Vagina (tissue), 2 donors: Measurements from ENCODE around the gene PSMC5. TPM values are rescaled to one million over a fixed set of nuclear protein-coding genes. Genes with fewer than 3 reads are reported as not detected.

Experiments used
- DNase-seq, 2 donors: peaks; one replicate each; pipeline ENCODE4 v3.0.0-alpha.2; 2017; ENCODE audit errors: extremely low spot score in 2 of 2
- H3K27ac ChIP-seq: fragments of 200-600 bp; sonication (generic); one replicate; pipeline ENCODE4 v1.5.1; 2019
- H3K27me3 ChIP-seq: fragments of 200-600 bp; sonication (generic); one replicate; pipeline ENCODE4 v1.5.1; 2019
- H3K36me3 ChIP-seq, 2 donors: fragments of 200-600 bp; sonication (generic); one replicate each; pipeline ENCODE4 v1.5.1; 2017 to 2019
- H3K4me1 ChIP-seq: fragments of 200-600 bp; sonication (generic); one replicate; pipeline ENCODE4 v1.5.1; 2019
- H3K4me3 ChIP-seq, 2 donors: fragments of 200-600 bp; sonication (generic); 1 replicate in 1 of 2; 2 replicates in 1 of 2; pipeline ENCODE4 v1.5.1; 2016 to 2019
- H3K9me3 ChIP-seq: fragments of 200-600 bp; sonication (generic); one replicate; pipeline ENCODE4 v1.5.1; 2019
- POLR2A ChIP-seq, 2 donors: fragments of 450-650 bp; IDR thresholded peaks; one replicate each; pipeline ENCODE4 v1.6.1; 2017; ENCODE audit warnings: antibody characterized with exemption in 2 of 2, mild to moderate bottlenecking in 2 of 2, moderate library complexity in 2 of 2
- POLR2AphosphoS5 ChIP-seq, 2 donors: sonication (generic); formaldehyde crosslinking; IDR thresholded peaks; one replicate each; pipeline ENCODE4 v1.9.0; 2017; ENCODE audit warnings: antibody characterized with exemption in 2 of 2, mild to moderate bottlenecking in 2 of 2, low read depth in 1 of 2; ENCODE audit not compliant: insufficient read depth in 1 of 2
- intact Hi-C: fragments of 100-400 bp; cut with DNase I; formaldehyde crosslinking; loops from one replicate; pipeline ENCODE4 v1.15.1; 2023
- total RNA-seq: library from RNA; depleted of rRNA; stranded (reverse); fragments of >200 nt; gene quantifications from one replicate; pipeline ENCODE4 v1.2.3, GENCODE V29; 2016
- TF ChIP-seq, protein P1 (sequence below), 3 experiments: fragments of 450-650 bp in 2 of 3; fragments of 200-600 bp in 1 of 3; sonication (generic) in 1 of 3; IDR thresholded peaks; one replicate each; pipeline ENCODE4 v1.5.1; 2017 to 2019; ENCODE audit warnings: antibody characterized with exemption in 3 of 3, mild to moderate bottlenecking in 2 of 3, moderate library complexity in 2 of 3

The PSMC5 gene
- total RNA-seq, 1 donor from 2014 or later = 92.3 TPM

DNA sequence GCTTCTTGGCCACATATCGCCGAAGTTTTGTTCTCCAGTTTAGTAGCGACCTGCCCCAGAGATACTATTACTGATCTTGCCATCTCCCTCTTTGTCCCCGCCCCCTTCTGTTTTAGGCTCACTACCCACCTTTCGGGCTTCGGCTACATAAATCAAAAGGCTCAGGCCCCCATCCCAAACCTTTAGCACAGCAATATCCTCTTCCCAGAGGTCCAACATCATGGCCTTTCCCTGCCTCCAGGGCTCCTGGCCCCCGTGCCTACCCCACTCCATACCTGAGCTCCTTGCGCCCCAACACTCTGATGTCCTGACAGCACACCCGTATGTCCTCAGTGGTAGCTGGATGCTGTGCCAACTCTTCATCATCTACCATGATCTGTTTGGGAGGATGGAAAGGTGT lies 2.9 kb upstream of the PSMC5 start:
- no peak for TF ChIP-seq POLR2AphosphoS5 (IDR thresholded peaks at IDR 0.05; ENCODE audit: insufficient read depth in 1 of 2, low read depth in 1 of 2)
- no peak for TF ChIP-seq POLR2A (IDR thresholded peaks at IDR 0.05)
- TF ChIP-seq, protein P1, sequence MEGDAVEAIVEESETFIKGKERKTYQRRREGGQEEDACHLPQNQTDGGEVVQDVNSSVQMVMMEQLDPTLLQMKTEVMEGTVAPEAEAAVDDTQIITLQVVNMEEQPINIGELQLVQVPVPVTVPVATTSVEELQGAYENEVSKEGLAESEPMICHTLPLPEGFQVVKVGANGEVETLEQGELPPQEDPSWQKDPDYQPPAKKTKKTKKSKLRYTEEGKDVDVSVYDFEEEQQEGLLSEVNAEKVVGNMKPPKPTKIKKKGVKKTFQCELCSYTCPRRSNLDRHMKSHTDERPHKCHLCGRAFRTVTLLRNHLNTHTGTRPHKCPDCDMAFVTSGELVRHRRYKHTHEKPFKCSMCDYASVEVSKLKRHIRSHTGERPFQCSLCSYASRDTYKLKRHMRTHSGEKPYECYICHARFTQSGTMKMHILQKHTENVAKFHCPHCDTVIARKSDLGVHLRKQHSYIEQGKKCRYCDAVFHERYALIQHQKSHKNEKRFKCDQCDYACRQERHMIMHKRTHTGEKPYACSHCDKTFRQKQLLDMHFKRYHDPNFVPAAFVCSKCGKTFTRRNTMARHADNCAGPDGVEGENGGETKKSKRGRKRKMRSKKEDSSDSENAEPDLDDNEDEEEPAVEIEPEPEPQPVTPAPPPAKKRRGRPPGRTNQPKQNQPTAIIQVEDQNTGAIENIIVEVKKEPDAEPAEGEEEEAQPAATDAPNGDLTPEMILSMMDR (IDR thresholded peaks at IDR 0.05) = no peak
- intact Hi-C loops = no loop called here
- H3K36me3 ChIP-seq = peaks cover 0 to 58% of the 10 kb centered on the region in 2 donors
- no peaks in the 10 kb centered on the region for H3K9me3 ChIP-seq
- no peak overlapping the region for H3K4me3 ChIP-seq
- no peak overlapping the region for H3K27ac ChIP-seq
- no peak for DNase-seq
- no peaks in the 10 kb centered on the region for H3K27me3 ChIP-seq
- peaks cover 30% of the 10 kb centered on the region for H3K4me1 ChIP-seq

DNA sequence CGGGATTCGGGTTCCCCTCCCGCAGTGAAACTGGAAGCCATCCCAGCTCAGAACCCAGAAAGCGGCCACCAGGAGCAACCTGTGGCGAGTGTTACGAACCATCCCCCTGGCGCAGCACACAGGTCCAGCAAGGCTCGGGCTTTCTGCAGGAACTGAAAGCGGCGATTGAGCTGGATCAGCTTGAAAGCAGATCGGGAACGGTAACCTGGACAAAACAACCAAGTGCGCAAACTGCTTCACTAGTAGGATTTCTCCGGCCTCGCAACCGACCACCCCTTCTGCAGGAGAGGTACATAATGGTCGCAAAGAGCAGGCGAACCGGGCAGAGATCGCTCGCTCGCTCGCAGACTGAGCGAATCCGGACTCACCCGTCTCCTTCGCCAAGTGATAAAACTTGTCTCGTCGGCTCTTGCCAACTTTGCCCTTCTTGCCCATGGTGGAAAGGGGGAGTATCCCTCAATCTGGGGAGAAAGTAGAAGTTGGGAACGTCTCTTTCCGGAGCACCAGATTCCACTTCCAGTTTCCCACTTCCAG lies 696 bp upstream of the PSMC5 start:
- Histone ChIP-seq H3K4me3 (peak overlapping the region; percentile 90 to 94), H3K27ac (peak overlapping the region; percentile 94), H3K36me3 (peaks cover 0 to 68% of the 10 kb centered on the region in 2 donors), H3K27me3 (no peaks in the 10 kb centered on the region), H3K9me3 (no peaks in the 10 kb centered on the region), H3K4me1 (peaks cover 36% of the 10 kb centered on the region)
- TF ChIP-seq POLR2AphosphoS5 (IDR thresholded peaks at IDR 0.05; ENCODE audit: insufficient read depth in 1 of 2, low read depth in 1 of 2) (no peak), POLR2A (IDR thresholded peaks at IDR 0.05) (no peak)
- TF ChIP-seq, protein P1 (IDR thresholded peaks at IDR 0.05) = no peak
- intact Hi-C loops = no loop called here
- DNase-seq = no peak

DNA sequence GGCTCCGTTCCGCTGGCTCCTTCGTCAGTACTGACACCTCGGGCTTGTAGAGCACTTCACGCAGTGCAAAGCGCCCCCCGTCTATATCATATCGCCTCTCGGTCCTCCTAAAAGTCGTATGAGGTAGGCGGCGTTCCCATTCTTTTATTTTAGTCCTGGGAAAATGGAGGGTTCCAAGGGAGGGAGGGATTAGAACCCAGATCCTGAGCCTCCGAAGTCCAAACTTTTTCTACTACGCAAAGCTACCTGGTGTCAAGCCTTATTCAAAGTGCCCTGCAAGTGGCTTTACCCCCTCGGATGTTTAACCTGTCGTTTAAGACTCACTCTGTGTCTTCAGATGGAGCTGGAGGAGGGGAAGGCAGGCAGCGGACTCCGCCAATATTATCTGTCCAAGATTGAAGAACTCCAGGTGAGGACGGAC lies 580 bp downstream of the PSMC5 start:
- peaks cover 0 to 68% of the 10 kb centered on the region in 2 donors for H3K36me3 ChIP-seq
- DNase-seq = no peak
- H3K4me3 ChIP-seq = peak overlapping the region; percentile 90 to 94
- H3K27me3 ChIP-seq = no peaks in the 10 kb centered on the region
- peak overlapping the region; percentile 94 for H3K27ac ChIP-seq
- TF ChIP-seq POLR2A (IDR thresholded peaks at IDR 0.05) = no peak
- no peak for TF ChIP-seq POLR2AphosphoS5 (IDR thresholded peaks at IDR 0.05; ENCODE audit: insufficient read depth in 1 of 2, low read depth in 1 of 2)
- TF ChIP-seq, protein P1 (IDR thresholded peaks at IDR 0.05) = no peak
- no peaks in the 10 kb centered on the region for H3K9me3 ChIP-seq
- intact Hi-C loops = no loop called here
- H3K4me1 ChIP-seq = peaks cover 36% of the 10 kb centered on the region

DNA sequence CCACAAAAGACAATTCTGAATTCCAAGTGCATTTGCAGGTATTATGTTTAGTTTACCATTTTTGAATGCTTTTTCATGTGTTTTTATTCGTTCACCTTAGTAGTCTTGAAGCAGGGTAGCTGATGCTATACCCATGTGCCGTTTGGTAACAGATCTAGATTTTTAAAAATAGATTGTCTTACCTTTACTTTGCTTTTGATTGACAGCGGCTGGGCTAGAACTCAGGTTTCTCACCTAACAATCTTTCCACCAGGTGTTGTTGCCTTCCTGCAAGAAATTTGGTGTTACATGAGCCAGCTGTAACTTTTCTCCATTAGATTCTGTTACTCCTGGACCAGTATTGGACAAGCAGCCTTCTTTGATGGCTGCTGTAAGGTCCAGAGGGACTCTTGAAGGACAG lies 1.7 kb downstream of the PSMC5 start:
- Histone ChIP-seq H3K9me3 (no peaks in the 10 kb centered on the region), H3K4me3 (peak overlapping the region in 1 of 2 donors; percentile 94), H3K36me3 (peaks cover 0 to 68% of the 10 kb centered on the region in 2 donors), H3K27ac (no peak overlapping the region), H3K27me3 (no peaks in the 10 kb centered on the region), H3K4me1 (peaks cover 36% of the 10 kb centered on the region)
- no peak for DNase-seq
- intact Hi-C loops = no loop called here
- no peak for TF ChIP-seq POLR2A (IDR thresholded peaks at IDR 0.05)
- no peak for TF ChIP-seq POLR2AphosphoS5 (IDR thresholded peaks at IDR 0.05; ENCODE audit: insufficient read depth in 1 of 2, low read depth in 1 of 2)
- TF ChIP-seq, protein P1 (IDR thresholded peaks at IDR 0.05) = no peak

DNA sequence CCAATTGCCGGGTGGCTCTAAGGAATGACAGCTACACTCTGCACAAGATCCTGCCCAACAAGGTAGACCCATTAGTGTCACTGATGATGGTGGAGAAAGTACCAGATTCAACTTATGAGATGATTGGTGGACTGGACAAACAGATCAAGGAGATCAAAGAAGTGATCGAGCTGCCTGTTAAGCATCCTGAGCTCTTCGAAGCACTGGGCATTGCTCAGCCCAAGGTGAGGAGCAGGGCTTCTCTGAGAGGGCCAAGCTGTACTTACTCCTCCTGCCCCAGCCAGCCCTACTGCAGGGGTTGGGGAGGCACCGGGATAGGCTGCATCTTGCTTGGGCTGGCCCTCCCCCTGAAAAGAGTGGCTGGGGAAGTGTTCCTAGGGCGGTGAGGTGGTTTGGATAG lies 3.0 kb downstream of the PSMC5 start:
- no peak for TF ChIP-seq POLR2AphosphoS5 (IDR thresholded peaks at IDR 0.05; ENCODE audit: insufficient read depth in 1 of 2, low read depth in 1 of 2)
- intact Hi-C loops = no loop called here
- peaks cover 0 to 68% of the 10 kb centered on the region in 2 donors for H3K36me3 ChIP-seq

More for the DNA sequence above, 3.0 kb downstream of the PSMC5 start:
- Histone ChIP-seq H3K4me3 (no peak overlapping the region), H3K27ac (no peak overlapping the region), H3K4me1 (peaks cover 45% of the 10 kb centered on the region), H3K27me3 (no peaks in the 10 kb centered on the region), H3K9me3 (no peaks in the 10 kb centered on the region)
- DNase-seq = no peak
